ENCODE data around the gene MLLT6.
A peak's percentile ranks its signal among the peaks of the same experiment; 100 is the strongest.

MLLT6 gene

DNA sequence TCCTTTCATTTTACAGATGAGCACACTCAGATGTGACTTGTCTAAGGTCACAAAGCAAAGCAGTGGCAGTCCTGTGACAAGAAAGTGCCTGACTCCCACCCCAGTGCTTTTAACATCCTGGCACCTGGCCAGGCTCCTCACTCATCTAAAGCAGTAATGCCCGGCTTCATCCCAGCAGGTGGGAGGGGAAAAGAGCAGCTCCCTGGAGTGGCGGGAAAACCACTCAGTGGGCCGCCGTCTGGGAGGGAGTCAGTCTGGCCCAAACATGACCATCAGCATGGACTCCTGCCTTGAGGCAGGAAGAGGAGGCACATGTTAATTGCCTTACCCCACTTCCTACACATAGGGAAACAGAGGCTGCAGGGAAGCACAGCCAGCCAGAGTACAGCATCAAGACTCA, 40.5 kb downstream of the MLLT6 start:
- no peak for DNase-seq

- no peak for DNase-seq
Observed at GRCh38 chr17:38746004-38746848, 41.2 kb downstream of the MLLT6 start.

GRCh38 chr17:38746849-38747462, 41.9 kb downstream of the MLLT6 start:
- no peak for DNase-seq

- DNase-seq, result no peak
Observed at GRCh38 chr17:38747463-38748148, 42.5 kb downstream of the MLLT6 start.

DNA sequence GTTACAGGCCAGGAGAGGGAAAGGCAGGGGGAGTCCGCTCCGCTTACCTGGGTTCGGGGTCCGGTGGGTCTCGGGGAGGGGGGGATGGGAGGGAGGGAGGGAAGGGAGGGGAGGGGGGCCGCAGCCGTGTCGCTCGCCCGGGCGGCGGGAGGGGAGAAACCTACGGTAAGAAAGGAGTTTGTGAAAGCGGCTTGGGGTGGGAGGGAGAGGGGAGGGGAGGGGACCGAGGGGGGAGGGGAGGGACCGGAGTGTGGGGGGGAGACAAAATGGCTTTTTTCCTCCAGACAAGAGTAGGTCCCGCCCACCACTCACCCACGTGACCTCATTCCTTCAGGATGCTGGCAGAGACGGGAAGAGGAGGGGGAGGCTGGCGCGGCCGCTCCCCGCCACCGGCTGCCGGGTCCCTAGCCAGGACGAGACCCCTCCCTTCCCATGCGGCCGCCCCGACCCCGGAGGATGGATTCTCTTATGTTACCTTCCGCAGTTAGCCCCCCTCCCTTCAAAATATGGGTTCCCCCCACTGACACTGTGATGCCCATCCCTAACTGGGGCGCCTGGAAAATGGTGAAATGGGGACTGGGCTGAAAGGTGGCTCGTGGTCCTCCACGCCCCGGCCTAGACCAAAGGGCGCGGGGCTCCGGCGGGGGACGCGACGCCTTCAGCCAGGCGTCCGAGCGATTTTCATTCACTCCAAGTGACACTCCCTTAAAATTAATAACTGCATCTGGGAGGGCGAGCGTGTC, 43.2 kb downstream of the MLLT6 start, which contains the start of gene PCGF2:
Gene PCGF2, minus strand, starts transcription at position 188 of the 743 bp plus-strand sequence. CDS start 7,934 bp downstream, outside the sequence.
- peak; percentile 92 for DNase-seq

DNA sequence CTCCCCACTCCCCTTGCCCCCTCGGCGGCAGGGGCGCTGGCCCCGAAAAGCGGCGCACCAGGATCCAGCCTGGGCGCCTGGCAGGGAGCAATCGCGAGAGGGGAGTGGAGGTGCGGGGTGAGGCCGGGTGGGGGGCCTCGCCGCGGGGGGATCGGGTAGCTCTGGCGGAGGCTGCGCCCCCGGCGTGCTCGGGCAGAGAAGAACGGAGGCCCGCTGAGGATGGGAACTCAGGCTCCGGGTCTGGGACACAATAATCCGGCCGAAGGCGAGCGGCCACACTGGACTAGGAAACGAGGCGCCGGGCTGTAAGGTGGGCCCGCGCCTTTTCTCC, 43.8 kb downstream of the MLLT6 start:
- DNase-seq, result no peak

GRCh38 chr17:38749223-38750043, 44.4 kb downstream of the MLLT6 start:
- DNase-seq, result peak; percentile 35

DNA sequence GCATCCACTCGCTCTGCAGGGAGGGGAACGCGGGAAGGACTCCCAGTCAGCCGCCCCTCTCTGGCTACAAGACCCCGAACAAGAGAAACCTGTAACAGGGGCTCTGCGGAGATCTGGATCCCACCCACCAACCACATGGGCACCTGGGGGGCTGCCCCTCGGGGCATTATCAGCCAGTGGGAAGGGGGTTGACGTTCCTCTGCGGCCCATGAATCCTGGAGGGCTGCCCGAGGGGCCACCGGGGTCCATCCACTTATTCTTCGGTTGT, 44.9 kb downstream of the MLLT6 start:
- DNase-seq, result no peak

DNA sequence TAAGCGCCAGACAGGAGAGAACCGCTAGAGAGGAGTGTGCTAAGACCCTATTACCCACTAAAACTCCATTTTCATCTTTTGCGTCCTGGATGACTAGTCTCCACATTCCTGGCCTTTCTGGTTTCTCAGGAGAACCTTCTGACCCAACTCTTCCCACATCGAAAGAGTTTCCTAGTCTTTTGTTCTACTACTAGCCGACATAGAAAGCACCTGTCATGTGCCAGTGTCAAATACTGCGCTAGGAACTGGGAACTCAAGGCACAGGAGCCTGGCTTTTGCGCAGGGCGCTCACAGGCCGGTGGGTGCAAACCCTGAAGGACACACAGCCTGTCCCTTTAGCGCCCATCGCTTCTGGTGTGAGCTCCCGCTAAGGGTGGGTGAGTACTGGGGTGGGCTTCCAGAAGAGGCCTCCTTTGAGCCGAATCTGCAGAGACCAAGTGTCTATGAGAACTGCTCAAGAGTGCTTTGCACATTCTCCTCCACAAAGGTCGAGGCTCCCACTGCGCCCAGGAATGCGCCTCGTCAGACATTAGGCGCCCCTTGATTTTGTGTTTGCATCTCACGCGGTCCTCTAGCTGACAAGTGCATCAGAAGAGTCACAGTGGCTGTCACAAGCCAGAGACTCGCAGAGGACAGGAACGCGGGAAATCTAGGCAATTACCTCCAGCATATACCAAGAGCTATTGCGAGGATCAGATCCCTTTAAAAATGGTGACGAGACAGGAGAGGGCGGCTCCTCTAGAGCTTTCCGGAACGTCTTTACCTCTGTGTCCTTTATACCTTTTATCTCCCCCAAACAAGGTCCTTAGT, 45.4 kb downstream of the MLLT6 start:
- no peak for DNase-seq

DNA sequence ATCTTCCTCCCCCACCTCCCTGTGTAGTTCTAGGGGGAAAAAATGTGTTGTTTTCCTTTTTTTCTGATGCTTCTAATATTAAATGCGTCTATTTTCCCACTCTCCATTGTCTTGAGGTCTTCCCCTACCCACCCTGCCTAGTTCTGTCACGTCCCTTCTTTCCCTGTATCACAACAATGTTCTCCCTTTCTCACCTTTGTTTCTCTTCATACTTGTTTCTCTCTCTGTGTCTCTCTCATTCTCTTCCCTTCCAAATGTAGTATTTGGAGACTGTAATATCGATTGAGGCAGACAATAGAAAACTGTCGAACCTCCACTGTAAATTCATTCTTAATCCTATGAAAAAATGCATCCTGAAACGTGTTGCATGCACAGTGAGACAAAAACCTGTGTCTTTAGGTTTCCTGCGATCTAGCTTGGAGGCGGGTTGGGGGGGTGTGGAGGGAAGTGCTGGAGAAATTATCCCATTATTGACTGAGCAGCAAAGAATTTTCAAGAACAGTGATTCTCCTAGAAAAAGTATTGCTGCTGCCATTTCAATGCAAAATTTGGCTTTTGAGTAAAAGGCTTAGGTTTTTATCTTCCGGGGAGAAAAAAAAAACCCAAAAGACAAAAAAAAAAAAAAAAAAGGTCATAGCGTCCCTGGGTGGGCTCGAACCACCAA, 46.2 kb downstream of the MLLT6 start:
- no peak for DNase-seq

DNA sequence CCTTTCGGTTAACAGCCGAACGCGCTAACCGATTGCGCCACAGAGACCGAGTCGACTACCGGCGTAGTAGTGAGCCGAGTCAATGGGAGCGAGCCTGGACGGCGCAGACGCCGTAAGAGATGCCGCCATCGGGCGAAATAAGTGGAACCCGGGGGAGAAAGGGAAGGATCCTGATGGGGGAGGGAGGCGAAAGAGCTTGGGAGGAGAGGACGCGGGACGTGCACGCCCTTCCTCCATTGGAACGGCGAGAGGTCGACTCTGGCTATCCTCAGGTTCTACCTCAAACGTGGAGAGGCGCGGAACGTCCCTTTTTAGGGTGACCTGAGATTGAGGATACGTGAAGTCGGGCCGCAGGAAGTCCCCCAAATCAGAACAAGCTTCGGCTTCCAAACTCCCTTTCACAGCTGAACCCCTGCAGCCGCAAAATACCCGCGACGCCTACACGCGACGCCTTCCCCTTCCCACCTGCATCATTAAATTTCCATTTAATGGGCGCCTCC, 46.8 kb downstream of the MLLT6 start:
- peak; percentile 88 for DNase-seq

- DNase-seq, result peak; percentile 100
Observed at GRCh38 chr17:38752308-38753070, 47.4 kb downstream of the MLLT6 start, which contains the start of gene PSMB3. Gene PSMB3, plus strand, starts transcription at chr17:38752741. Its CDS starts 86 bp downstream, at chr17:38752827.

DNA sequence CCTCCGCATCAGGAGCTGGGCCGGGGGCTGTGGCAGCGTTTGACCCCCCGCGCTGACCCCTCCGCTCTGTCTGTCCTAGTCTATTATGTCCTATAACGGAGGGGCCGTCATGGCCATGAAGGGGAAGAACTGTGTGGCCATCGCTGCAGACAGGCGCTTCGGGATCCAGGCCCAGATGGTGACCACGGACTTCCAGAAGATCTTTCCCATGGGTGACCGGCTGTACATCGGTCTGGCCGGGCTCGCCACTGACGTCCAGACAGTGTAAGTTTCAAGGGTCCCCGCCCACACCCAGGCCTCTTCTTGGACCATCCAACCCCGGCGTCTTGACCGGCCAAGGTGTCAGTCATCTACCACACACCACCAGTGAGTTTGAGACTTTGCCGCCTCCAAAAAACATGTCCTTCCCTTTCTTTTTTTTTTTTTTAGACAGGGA, 48.0 kb downstream of the MLLT6 start:
- DNase-seq, result no peak

DNA sequence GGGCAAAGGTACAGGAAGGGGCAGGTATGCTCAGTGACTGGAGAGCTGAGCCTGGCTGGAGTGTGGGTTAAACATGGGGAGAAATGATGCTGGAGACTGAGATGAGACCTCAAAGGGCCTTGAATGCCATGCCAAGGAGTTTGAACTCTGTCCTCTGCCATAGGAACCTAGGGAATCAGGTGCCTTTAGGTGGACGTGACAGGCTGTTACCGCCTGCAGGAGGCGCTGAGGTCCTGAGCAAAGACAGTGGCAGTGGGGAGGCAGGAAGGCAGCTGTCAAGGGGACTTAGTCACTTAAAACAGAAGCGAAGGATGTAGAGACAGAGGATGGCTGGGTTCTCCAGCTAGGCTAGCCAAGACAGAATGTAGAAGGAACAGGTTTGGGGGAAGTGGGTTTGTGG, 56.5 kb downstream of the MLLT6 start:
- peak; percentile 23 for DNase-seq

- no peak for DNase-seq
Observed at GRCh38 chr17:38762231-38762630, 57.2 kb downstream of the MLLT6 start.

DNA sequence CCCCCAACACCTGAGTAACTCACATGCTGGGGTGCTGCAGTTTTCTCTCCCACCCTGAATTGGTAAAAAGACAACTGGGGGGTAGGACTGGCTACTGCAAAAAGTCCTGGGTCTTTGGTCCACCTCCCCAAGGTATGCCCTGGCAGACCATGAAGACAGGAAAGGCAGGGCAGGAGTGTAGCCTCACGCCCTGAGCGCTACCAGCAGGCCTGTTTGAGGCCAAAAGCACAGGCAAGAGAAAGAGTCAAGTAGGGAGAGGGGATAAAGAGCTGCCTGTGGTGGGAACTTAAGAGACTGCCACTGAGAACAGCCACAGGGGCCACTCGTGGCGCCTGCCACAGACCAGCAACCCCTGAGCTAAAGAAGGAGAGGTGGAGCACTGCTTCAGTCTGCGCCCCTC, 61.3 kb downstream of the MLLT6 start:
- no peak for DNase-seq

DNA sequence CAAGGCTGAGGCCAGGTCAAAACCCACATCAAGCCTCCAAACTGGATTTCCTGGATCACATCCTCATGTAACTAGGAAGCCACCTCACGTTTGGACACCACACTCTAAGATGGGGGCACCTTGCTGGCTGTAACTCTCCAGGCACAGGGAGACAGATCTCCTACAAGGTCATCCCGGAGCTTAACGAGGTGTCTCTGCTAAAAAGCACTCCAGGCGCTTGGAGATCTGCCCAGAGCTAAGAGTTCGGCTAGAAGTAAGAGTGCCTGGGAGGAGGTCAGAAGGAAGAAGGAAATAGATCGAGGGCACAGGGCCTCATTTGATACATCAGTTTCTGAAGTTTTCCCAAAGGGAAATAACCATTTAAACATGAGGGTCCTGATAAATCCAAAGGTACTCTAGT, 63.3 kb downstream of the MLLT6 start:
- no peak for DNase-seq

GRCh38 chr17:38773258-38773657, 68.2 kb downstream of the MLLT6 start:
- DNase-seq, result no peak

DNA sequence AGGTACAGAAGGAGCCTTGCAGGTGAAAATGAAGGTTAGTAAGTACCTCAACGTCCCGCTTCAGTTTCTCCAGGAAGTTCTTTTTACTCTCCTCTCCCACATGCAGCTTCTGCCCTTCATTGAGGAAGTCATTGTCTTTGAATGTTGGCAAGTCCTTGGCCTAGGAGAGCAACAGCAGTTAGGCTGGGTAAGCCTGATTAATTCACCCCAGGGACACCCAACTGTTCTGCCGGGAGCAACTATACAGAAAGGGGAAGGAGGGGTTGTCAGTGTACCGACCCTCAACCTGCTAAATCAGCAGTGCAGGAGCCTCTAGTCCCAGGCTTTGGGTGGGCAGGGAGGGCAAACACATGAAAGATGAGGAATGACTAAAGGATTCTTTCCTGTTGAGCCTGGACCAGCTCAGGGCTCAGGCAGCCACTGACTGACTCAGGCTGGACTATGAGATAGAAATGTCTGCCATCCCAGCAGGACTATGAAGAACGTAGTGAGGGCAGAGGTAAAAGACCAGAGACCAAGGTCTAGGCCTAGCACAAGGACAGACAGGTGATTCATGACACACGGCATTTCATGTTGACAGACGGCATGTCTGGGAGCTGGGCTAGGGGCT, 72.7 kb downstream of the MLLT6 start:
- no peak for DNase-seq

All from fibroblast of skin of right quadriceps (primary cell).